Effector CD4-positive, alpha-beta T cell (primary cell): ENCODE data around the gene E2F8.

Experiments
- DNase-seq: peaks from one replicate; pipeline ENCODE4 v3.0.0-alpha.2; 2020

E2F8 gene

GRCh38 chr11:19185036-19185435 lies 55.7 kb downstream of the E2F8 start:
- DNase-seq: no peak

GRCh38 chr11:19183646-19184045 lies 57.1 kb downstream of the E2F8 start:
- no peak for DNase-seq

GRCh38 chr11:19181531-19182261 lies 59.0 kb downstream of the E2F8 start:
- no peak for DNase-seq

GRCh38 chr11:19176629-19177186 lies 64.0 kb downstream of the E2F8 start:
- DNase-seq: no peak
